Subcutaneous abdominal adipose tissue (tissue), 5 donors: ENCODE measurements around the gene HNMT.
A peak's percentile ranks its signal among the peaks of the same experiment; 100 is the strongest.
"Not testable (repeated sequence)": the region's sequence is repeated elsewhere in the genome, so short reads cannot be mapped to it uniquely, and the experiment has no call there.

Source experiments
- H3K27ac ChIP-seq: one replicate; pipeline ENCODE4 v1.7.0; 2013; ENCODE audit warnings: low read depth, mild to moderate bottlenecking, inconsistent platforms, low read length, moderate library complexity
- H3K27me3 ChIP-seq, 5 donors: one replicate each; pipeline ENCODE4 v1.7.0; 2013; ENCODE audit warnings: low read length in 5 of 5, inconsistent platforms in 1 of 5; ENCODE audit not compliant: control insufficient read depth in 5 of 5, insufficient read depth in 4 of 5
- H3K36me3 ChIP-seq, 5 donors: one replicate each; pipeline ENCODE4 v1.7.0; 2013; ENCODE audit warnings: low read length in 5 of 5; ENCODE audit not compliant: control insufficient read depth in 5 of 5, insufficient read depth in 5 of 5
- H3K4me1 ChIP-seq, 5 donors: one replicate each; pipeline ENCODE4 v1.7.0; 2013; ENCODE audit warnings: low read length in 5 of 5, mild to moderate bottlenecking in 3 of 5, moderate library complexity in 1 of 5; ENCODE audit not compliant: control insufficient read depth in 5 of 5, insufficient read depth in 5 of 5
- H3K4me3 ChIP-seq, 5 donors: one replicate each; pipeline ENCODE4 v1.7.0; 2013; ENCODE audit warnings: low read length in 5 of 5, low read depth in 1 of 5
- H3K9ac ChIP-seq, 5 donors: one replicate each; pipeline ENCODE4 v1.7.0; 2013; ENCODE audit warnings: low read length in 5 of 5, mild to moderate bottlenecking in 4 of 5, moderate library complexity in 3 of 5
- H3K9me3 ChIP-seq, 5 donors: one replicate each; pipeline ENCODE4 v1.7.0; 2013; ENCODE audit warnings: low read length in 5 of 5; ENCODE audit not compliant: control insufficient read depth in 5 of 5
- donor health status: healthy.
- donor health status: healthy.
- donor health status: healthy.
- donor health status: healthy.
- donor health status: healthy.

The HNMT gene

DNA sequence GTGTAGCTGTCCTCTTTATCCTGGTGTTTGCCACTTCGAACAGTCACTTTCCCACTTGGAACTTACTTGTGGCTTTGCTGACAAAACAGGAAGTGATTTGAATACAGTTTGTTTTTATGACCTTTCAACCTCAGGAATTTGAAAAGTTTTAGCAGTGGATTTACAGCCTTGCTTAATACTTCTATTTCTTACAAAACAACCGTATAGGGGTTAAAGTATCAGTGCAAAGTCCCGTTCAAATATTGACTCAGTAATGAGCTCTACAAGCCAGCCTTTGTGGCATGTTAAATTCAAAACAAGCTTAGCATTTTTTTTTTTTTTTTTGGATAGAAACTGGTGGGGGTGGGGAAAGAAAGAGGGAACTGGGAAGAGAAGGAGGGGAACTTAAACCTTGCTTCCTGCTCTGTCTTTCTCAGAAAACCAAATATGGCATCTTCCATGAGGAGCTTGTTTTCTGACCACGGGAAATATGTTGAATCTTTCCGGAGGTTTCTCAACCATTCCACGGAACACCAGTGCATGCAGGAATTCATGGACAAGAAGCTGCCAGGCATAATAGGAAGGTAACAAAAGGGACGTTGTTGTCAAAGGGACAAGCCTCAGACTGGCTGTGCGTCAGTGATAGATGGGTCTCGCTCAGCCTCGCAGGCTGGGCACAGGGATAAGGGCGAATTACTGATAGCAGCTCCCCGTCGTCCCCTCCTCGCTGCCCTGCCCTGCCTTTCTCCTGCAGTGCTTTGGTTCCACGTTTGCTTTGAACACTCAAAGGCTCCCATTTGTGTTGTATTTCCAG, at the start of gene HNMT:
Gene HNMT (plus strand): TSS at position 408 of the 793 bp plus-strand sequence. CDS start 19 bp downstream, at position 427.
- Histone ChIP-seq H3K9ac (peak within 1 kb of the TSS; percentile 37 to 90 (median 75)), H3K4me3 (peak within 1 kb of the TSS; percentile 77 to 100 (median 88)), H3K27me3 (no peaks in the 10 kb centered on the region), H3K4me1 (peaks cover 3 to 61% (median 30%) of the 10 kb centered on the region in 5 donors), H3K27ac (peak within 1 kb of the TSS; percentile 85), H3K36me3 (peaks cover 0 to 4% (median 0%) of the 10 kb centered on the region in 5 donors), H3K9me3 (peaks cover 0 to 3% (median 0%) of the 10 kb centered on the region in 5 donors)

DNA sequence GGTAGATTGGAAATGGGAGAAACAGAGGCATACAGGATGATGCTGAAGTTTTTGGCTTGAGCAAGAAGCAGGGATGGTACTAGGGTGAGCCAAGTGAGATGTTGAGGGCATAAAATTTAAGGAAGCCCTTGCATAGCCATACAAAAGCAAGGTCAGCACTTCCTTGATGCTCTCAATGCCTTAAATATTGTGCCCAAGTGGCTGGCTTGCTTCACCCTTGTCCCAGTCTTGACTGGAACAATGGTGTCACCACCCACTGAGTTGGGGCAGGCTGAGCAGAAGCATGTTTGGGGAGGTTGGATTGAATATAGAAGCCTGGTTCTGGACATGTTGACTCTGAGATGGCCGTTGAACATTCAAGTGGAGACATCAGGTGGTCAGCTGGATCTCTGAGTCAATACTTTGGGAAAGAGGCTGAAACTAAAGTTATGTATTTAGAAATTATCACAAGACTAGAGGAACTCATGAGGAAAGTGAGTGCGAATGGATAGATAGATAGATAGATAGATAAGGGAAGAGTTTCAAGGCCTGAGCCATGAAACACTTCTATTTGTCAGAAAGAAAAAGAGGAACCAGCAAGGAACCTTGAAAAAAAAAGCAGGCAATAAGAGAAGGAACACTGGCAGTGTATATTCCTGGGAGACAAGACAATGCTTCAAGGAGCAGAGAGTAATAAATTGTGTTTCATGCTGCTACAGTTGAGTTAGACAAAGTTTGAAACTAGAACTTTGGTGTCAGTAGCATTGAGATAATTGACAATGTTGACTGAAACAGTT, 43.0 kb upstream of the HNMT start:
- Histone ChIP-seq H3K27ac (no peak overlapping the region), H3K36me3 (no peaks in the 10 kb centered on the region), H3K9me3 (no peaks in the 10 kb centered on the region), H3K4me3 (no peak overlapping the region), H3K9ac (no peak overlapping the region), H3K27me3 (no peaks in the 10 kb centered on the region), H3K4me1 (peaks cover 0 to 16% (median 8%) of the 10 kb centered on the region in 5 donors)

DNA sequence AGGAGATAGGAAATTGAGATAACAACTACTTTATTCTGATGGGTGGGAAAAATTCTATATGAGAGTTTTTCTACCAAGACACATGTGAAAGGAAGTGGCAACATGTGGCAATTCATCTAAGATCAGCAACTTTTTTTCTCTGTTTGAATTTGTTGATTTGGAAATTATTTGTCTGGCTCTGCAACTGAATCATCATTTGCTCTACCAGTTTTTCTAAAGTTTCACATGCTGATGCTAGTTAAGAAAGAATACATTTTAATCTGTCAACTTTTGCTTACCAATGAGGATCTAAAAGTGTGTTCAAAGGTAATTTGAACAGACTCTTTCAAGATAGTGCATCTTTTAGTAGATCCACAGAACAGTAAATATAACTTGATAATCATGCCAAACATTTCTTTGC, 42.1 kb upstream of the HNMT start:
- H3K4me3 ChIP-seq, H3K36me3 ChIP-seq, H3K9me3 ChIP-seq, H3K9ac ChIP-seq, H3K27me3 ChIP-seq, H3K27ac ChIP-seq: not testable (repeated sequence)
- H3K4me1 ChIP-seq = peaks cover 0 to 16% (median 8%) of the 10 kb centered on the region in 5 donors

DNA sequence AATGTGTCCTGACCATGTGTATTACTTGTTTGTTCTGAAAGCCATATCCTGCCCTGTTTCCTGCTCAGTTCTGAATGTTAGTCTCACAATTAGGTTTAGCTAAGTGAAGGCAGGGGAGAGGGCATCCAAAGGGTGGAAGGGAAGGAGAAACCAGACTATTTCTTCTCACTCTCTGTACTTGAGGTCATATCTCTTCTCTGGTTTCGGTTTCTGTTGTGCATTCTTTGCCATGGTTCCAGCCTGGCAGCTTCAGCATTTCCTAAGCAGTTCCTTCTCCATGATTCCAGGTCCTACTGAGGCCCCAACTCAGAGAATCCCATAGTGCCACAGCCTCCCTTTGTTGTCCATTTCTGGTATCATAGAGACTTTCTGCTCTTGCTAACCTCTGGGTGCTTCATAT, 40.3 kb upstream of the HNMT start:
- Histone ChIP-seq H3K4me1 (peaks cover 0 to 16% (median 8%) of the 10 kb centered on the region in 5 donors), H3K27ac (no peak overlapping the region), H3K9ac (no peak overlapping the region), H3K9me3 (no peaks in the 10 kb centered on the region), H3K36me3 (no peaks in the 10 kb centered on the region), H3K27me3 (no peaks in the 10 kb centered on the region), H3K4me3 (no peak overlapping the region)

DNA sequence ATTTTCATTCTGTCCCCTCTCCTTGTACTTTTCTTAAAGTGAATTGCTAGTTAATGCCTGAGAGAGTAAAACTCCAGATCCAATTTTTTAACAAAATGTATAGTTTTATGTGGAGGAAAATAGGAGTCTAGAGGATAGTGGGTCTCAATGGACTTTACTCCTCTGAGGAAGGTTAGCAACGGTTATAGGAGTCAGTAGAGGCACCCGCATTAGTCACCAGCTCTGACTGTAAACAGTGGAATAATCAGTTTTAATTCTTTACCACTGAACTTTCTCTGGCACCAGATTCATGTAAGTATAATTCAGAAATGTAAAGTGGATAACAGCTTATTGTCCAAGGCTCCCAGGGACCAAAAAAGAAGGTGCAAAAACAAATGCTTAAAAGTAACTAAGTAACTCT, 38.7 kb upstream of the HNMT start:
- Histone ChIP-seq H3K9me3 (no peaks in the 10 kb centered on the region), H3K4me3 (no peak overlapping the region), H3K27me3 (no peaks in the 10 kb centered on the region), H3K27ac (no peak overlapping the region), H3K9ac (no peak overlapping the region), H3K4me1 (peaks cover 0 to 16% (median 8%) of the 10 kb centered on the region in 5 donors), H3K36me3 (no peaks in the 10 kb centered on the region)

DNA sequence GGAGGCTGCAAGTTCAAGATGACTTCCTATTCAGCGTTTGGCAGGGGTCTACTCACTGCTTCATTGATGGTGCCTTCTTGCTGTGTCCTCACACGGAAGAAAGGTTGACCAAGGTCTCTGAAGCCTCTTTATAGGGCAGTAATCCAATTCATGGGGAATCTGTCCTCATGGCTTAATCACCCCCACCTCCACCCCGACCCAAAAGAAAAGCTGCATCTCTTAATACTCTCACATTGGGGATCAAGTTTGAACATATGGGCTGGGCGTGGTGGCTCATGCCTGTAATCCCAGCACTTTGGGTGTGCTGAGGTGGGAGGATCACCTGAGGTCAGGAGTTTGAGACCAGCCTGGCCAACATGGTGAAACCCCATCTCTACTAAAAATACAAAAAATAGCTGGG, 36.4 kb upstream of the HNMT start:
- Histone ChIP-seq H3K9me3 (no peaks in the 10 kb centered on the region), H3K4me3 (no peak overlapping the region), H3K9ac (no peak overlapping the region), H3K27ac (no peak overlapping the region), H3K27me3 (no peaks in the 10 kb centered on the region), H3K36me3 (no peaks in the 10 kb centered on the region), H3K4me1 (peaks cover 0 to 7% (median 3%) of the 10 kb centered on the region in 5 donors)

DNA sequence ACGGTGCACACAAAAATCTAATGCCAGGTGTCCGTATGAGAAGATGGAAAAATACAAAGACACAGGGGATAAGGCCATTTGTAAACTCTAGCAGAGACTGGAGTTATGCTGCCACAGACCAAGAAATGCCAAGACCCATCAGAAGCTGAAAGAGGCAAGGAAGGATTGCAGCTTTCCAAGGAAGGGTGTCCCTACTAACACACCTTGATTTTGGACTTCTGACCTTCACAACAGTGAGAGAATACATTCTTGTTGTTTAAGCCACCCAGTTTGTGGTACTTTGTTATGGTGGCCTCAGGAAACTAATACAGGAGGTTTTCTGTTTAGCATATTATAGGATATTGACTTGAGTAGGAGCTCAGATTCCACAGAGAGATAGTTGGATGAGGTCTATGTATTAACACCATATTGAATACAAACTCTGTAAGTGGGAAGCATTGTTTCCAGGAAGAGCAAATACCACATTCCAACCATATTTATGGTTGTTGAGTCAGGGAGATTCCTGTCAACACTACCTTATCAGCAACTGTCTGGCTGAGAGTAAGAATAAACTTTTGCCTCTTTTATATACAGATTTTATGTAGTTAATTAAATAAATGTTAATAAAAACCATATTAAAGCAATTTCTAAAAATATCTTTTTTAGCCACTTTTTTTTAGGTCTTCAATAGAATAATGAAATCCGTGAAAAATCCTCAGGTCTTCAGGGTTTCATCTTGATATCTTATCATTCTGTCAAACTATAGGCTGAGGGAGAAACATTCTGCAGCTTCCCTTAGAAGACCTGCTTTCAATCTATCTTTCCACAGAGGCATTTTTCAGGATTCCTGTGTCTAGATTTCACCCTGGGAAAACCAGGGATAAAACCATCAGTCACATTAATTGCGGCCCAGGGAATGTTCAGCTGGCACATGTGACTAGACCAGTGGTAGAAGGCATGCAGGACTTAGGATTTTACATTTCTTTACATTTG, 35.4 kb upstream of the HNMT start:
- H3K27ac ChIP-seq = no peak overlapping the region

DNA sequence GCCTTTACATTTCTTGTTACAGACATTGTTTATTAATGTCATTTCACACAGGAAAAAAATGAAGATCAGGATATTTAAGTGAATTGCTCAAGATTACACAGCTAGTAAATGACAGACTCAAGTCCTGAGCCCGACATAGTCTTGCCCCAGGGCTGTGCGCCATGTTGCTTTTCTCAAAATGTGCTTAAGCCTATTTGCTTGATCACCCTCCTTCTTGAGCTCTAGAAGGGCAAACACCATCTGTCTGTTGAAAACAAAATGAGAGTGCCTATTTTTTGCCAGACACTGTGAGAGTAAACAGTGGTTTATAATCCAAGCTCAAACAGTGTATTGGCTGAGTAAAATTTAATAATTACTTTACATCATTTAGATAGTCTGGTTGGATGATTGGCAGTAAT, 34.8 kb upstream of the HNMT start:
- Histone ChIP-seq H3K4me1 (no peaks in the 10 kb centered on the region), H3K27ac (no peak overlapping the region), H3K27me3 (no peaks in the 10 kb centered on the region), H3K9me3 (no peaks in the 10 kb centered on the region), H3K4me3 (no peak overlapping the region), H3K36me3 (no peaks in the 10 kb centered on the region), H3K9ac (no peak overlapping the region)

More for the DNA sequence above, 35.4 kb upstream of the HNMT start:
- Histone ChIP-seq H3K4me3 (no peak overlapping the region), H3K27me3 (no peaks in the 10 kb centered on the region), H3K4me1 (peaks cover 0 to 4% (median 3%) of the 10 kb centered on the region in 5 donors), H3K36me3 (no peaks in the 10 kb centered on the region), H3K9me3 (no peaks in the 10 kb centered on the region), H3K9ac (no peak overlapping the region)

DNA sequence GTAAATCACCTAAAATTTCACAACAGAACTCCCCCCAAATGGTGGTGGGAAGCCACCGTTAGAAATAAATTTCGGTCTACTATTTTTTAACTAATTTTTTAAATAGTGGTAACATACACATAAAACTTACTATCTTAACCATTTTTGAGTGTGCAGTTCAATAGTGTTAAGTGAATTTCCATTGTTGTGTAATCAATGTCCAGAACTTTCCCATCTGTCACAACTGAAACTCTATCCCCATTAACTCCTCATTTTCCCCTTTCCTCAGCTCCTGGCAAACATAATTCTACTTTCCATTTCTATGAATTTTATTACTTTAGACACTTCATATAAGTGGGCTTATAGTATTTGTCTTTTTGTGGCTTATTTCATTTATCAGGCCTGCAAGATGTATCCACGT, 34.1 kb upstream of the HNMT start:
- no peak overlapping the region for H3K9ac ChIP-seq
- no peaks in the 10 kb centered on the region for H3K4me1 ChIP-seq
- H3K9me3 ChIP-seq = no peaks in the 10 kb centered on the region
- no peak overlapping the region for H3K27ac ChIP-seq
- no peaks in the 10 kb centered on the region for H3K36me3 ChIP-seq
- no peaks in the 10 kb centered on the region for H3K27me3 ChIP-seq
- H3K4me3 ChIP-seq = no peak overlapping the region
